Muscle of arm (tissue), 14 donors: ENCODE results near the gene PRIM2. TPM values are rescaled to one million over a fixed set of nuclear protein-coding genes. Genes with fewer than 3 reads are reported as not detected.
A peak's percentile ranks its signal among the peaks of the same experiment; 100 is the strongest.
"Not testable (repeated sequence)": the region's sequence is repeated elsewhere in the genome, so short reads cannot be mapped to it uniquely, and the experiment has no call there.

ENCODE experiments used
- DNase-seq: peaks from one replicate; pipeline ENCODE4 v3.0.0-alpha.2; 2013
- long read RNA-seq, 11 donors: transcript quantifications; one replicate each; lab custom pipeline, GENCODE V29; 2026
- polyA plus RNA-seq, 12 donors: library from polyadenylated mRNA; unstranded; fragments of 120-200 nt; gene quantifications; one replicate each; pipeline ENCODE4 v1.2.1, GENCODE V29; 2013; ENCODE audit not compliant: insufficient read length in 12 of 12

PRIM2 gene
- polyA plus RNA-seq: 10 to 100 TPM in 1 of 12 donors, 1 to 10 TPM in 10, not detected in 1; 5.7 to 14.4 (median 8.3) TPM
- long read RNA-seq, donor 1, transcript PRIM2-207 (14 exons, 2,308 nt): major isoform, 5 of 13 reads
- long read RNA-seq, donor 1, partial matches to known transcripts: 8 of 13 reads
- long read RNA-seq, donor 1, other reads (novel, unspliced or antisense): 0 of 13 reads
- long read RNA-seq, donor 2, partial matches to known transcripts: 0 of 2 reads
- long read RNA-seq, donor 2, other reads (novel, unspliced or antisense): 0 of 2 reads
- long read RNA-seq, donor 3: 0 reads
- long read RNA-seq, donor 4, partial matches to known transcripts: 0 of 1 reads
- long read RNA-seq, donor 4, other reads (novel, unspliced or antisense): 0 of 1 reads
- long read RNA-seq, donor 5: 0 reads
- long read RNA-seq, donor 6: 0 reads
- long read RNA-seq, donor 7: 0 reads
- long read RNA-seq, donor 8, partial matches to known transcripts: 0 of 1 reads
- long read RNA-seq, donor 8, other reads (novel, unspliced or antisense): 0 of 1 reads
- long read RNA-seq, donor 9: 0 reads
- long read RNA-seq, donor 10, partial matches to known transcripts: 0 of 1 reads
- long read RNA-seq, donor 10, other reads (novel, unspliced or antisense): 0 of 1 reads
- long read RNA-seq, donor 11, partial matches to known transcripts: 0 of 3 reads
- long read RNA-seq, donor 11, other reads (novel, unspliced or antisense): 0 of 3 reads

DNA sequence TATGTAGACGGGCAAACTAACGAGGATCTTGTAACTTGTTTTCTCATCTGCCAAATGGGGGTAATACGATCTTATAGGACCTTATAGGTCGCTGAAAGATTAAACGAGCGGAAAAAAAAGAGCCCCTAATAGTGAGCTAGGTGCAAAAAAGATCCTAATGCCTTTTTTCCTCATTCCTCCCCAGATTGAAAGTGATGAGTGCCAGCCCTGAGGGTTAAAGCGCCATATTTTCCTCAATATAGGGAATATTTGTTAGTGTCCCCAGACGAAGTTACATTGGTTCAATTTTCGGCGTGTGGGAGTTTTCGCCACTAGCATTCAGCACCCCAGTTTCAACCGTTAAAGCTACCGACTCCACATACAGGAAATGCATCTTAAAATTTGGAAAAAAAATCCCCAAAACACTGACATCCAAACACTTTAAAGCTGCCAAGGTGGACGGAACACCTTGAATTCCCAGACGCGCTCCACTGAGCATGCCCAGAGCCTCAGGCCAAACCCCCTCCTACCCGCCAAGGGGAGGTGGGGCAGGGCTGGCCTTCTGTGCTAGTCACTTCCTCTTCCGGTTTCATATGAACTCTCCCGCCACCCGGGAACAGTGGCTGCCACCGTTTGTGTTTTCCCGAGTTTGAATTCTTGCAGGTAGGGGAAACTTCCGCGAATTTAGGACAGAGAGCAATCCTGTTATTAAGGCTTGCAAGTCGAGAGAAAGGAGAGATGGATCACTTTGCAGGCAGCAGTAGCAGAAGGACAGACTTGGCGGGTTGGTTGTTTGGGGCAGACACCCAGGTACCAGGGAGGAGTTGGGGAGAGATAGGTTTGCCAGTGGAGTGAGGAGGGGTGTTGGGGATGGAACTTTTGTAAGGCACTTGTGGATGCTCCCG, at the start of gene PRIM2:
PRIM2 (plus strand) TSS at position 571 of the 884 bp plus-strand sequence. CDS start 816 bp downstream, outside the sequence.
- peak; percentile 87 for DNase-seq

DNA sequence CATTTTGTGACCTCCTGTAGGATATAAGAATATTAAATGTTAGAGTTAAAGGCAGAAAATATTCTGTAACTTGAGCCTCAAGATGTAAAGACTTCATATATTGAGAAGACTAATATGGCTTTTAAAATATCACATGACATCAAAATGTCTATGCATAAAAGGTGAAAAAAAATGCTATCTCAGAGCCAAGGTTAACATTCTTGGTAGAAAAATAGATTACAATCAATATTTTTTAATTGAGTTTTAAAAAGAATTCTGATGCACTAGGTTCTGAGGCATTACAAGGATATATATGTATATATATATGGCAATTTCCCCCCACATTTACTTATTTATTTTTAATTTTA, 49.2 kb upstream of the PRIM2 start:
- no peak for DNase-seq

DNA sequence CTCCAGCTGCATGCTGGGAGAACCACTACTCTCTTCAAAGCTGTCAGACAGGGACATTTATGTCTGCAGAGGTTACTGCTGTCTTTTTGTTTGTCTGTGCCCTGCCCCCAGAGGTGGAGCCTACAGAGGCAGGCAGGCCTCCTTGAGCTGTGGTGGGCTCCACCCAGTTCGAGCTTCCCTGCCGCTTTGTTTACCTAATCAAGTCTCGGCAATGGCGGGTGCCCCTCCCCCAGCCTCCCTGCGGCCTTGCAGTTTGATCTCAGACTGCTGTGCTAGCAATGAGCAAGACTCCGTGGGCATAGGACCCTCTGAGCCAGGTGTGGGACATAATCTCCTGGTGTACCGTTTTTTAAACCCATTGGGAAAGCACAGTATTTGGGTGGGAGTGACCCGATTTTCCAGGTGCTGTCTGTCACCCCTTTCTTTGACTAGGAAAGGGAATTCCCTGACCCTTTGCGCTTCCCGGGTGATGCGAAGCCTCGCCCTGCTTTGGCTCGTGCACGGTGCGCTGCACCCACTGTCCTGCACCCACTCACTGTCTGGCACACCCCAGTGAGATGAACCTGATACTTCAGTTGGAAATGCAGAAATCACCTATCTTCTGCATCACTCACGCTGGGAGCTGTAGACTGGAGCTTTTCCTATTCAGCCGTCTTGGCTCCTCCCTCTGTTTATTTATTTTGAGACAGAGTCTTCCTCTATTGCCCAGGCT, 43.2 kb upstream of the PRIM2 start:
- DNase-seq: not testable (repeated sequence)

DNA sequence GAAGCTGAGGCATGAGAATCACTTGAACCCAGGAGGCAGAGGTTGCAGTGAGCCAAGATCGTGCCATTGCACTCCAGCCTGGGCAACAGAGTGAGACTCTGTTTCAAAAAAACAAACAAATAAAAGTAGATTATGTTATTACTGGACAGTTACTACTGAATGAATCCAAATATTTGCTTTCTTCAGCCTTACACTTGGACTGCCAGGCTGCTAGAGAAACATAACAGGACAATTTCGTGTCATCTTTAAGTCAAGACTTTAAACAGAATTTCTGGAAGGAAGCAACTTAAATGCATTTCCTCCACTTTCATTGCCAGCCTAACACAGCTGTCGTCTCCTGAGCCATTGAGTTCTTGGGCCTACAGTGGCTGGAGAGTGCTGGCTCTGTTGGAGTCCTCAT, 42.0 kb upstream of the PRIM2 start:
- no peak for DNase-seq

DNA sequence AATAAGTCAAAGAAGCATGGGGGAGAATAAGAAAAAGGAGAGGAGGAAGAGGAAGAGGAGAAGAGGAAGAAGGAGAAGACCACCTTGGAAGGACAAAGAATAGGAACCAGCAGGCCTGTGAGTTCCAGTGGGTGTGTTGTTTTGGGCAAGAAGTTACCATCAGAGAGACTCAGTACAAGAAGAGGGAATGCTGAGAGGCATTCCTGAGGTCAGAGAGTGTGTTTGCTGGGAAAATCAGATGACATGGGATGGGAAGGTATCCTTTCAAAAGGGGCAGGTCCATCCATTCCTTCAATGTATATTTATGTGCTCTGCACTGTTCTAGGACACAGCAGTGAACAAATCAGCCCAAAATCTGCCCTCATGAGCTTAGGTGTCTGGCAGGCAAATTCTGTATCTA, 40.5 kb upstream of the PRIM2 start:
- no peak for DNase-seq

- no peak for DNase-seq
Observed at GRCh38 chr6:57278570-57278969, 38.9 kb upstream of the PRIM2 start.

DNA sequence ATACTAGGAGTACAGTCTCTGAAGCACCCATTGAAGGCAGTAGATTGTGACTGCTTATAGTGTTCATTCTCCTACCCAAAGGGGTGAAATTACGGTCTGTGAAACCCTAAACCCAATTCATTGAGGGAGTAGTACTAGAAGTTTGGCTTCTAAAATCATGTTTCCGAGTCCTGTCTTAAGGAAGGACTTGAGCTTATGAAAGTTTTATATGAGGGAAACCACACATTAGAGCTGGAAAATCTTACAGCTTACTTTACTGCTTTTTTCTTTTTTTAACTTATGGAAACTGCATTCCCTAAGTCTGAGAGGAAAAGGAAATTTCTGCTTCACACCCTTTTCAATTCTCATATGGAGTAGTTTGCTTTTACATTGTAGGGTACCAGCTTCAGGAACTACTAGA, 38.4 kb upstream of the PRIM2 start:
- peak; percentile 47 for DNase-seq

DNA sequence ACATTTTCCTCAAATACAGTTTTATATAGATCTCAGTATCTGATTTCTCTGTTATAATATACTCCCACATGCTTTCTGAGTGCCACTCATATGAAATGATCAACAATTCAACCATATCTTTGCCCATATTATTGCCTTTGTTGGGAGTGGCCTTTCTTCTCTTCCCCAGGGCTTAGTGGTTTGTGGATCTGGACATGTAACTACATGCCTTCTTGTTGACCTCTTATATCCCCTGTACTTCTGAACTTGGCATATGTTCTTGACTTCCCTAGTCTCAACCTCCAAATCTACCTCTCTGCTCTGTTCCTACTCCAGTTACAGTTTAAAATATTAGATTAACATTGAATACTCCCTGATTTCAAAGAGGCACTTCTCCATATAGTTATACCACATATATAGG, 34.3 kb upstream of the PRIM2 start:
- DNase-seq: no peak

DNA sequence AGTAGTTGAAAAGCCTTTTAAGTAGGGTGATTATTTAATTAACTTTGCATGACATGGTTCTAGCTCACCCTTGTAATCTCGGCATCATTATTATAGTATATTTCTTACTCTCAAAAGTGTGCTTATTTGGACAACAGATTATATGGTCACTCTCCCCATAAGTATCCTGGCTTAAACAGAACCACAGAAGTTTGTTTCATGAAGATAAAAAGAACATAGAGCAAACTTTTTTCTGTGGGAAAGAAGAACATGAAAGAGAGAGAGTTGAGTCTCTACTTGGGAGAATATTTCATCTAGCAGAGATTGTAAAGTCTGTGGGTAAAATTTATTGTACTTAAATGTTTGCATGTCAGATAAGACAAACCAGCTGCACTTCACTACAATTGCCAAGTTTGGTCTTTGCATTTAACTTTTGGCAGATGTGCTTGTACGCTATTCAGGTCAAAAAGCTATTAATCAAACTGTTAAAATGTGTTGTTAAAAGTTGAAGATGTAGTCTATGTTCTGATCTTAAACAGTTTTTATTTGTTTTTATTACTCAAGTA, 33.4 kb upstream of the PRIM2 start:
- DNase-seq: no peak

- DNase-seq: not testable (repeated sequence)
Observed at GRCh38 chr6:57288136-57288535, 29.3 kb upstream of the PRIM2 start.

GRCh38 chr6:57293472-57293871, 24.0 kb upstream of the PRIM2 start:
- not testable (repeated sequence) for DNase-seq

GRCh38 chr6:57294862-57295445, 22.5 kb upstream of the PRIM2 start:
- DNase-seq: peak; percentile 33

DNA sequence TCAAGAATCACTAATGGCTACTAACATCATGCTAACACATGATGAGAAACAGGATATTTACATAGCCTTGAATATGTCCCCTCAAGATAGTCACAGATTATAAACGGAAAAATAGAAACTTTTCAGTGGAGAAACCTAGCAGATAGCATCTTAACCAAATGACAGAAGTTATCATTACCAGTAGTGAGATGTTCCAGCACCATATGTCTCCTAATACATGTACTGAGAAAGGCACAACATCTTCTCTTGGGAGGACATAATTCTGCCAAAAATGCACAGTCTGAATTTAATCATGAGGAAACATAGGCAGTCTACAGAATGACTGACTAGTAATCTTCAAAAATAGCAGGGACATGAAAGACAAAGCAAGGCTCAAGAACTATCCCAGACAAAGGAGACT, 19.9 kb upstream of the PRIM2 start:
- no peak for DNase-seq

- no peak for DNase-seq
Observed at GRCh38 chr6:57298741-57299140, 18.7 kb upstream of the PRIM2 start.

DNA sequence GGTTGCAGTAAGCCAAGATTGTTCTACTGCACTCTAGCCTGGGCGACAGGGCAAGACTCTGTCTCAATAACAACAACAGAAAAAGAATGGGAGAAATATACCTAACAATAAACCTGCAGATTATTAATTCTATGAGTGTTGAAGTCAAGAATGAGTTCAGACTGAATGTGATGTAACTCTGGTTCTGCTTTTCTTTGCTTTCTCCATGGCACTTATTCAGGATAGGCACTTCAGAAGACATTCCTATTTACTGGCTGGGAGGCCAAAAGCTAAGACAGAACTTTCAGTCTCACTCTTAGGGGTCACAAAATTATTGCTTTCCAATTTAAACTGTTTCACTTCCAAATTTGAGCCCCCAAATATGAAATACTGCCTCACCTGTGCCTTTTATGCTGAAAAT, 15.7 kb upstream of the PRIM2 start:
- DNase-seq: no peak

DNA sequence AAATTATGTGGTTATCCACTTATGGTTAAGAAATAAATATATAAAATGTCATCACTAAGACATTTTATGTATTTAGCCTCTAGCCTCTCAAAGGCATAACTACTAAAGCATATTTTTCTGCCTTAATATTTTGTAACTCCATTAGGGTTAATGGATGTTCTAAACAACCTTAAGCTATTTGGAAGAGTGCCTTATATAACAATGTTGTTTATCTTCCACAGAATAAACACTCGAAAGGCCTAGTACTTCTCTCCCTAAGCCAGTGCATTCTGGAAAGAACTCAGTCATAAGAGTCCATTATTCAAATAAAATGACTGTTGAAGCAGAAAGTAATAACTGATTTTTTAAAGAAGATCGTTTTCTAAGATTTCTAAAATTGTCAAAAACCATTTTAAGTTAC, 15.0 kb upstream of the PRIM2 start:
- DNase-seq: no peak

- DNase-seq: peak; percentile 75
Observed at GRCh38 chr6:57303931-57304681, 13.3 kb upstream of the PRIM2 start.

DNA sequence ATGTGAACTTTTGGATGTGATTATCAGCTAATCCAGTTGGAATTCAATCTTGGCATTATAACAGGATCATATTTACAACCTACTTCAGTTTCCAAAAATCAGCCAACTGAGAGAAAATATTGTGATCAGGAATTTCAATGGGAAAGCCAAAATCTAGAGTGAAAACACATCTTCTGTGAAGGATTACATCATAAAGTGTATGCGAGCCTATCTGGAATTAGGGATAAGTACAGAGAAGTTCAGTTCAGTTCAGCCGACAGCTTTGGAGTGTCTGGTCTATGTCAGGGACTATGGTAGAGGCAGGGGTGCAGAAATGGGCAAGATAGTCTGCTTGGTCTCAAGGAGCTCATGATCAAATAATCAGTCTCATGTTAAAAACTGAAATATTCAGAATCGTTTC, 12.3 kb upstream of the PRIM2 start:
- DNase-seq: no peak

- no peak for DNase-seq
Observed at GRCh38 chr6:57305761-57306160, 11.7 kb upstream of the PRIM2 start.

GRCh38 chr6:57306273-57306672, 11.2 kb upstream of the PRIM2 start:
- no peak for DNase-seq
